Esophagus (tissue), 2 donors: Measurements from ENCODE around the gene PMM2. TPM values are rescaled to one million over a fixed set of nuclear protein-coding genes. Genes with fewer than 3 reads are reported as not detected.

Source experiments
- H3K27ac ChIP-seq, 2 donors: one replicate each; pipeline ENCODE4 v1.5.1; 2013; ENCODE audit warnings: low read depth in 2 of 2, mild to moderate bottlenecking in 2 of 2, inconsistent platforms in 1 of 2, low read length in 1 of 2, moderate library complexity in 1 of 2
- H3K27me3 ChIP-seq, 2 donors: one replicate each; pipeline ENCODE4 v1.6.1; 2013; ENCODE audit warnings: low read length in 2 of 2, control low read depth in 1 of 2, mild to moderate bottlenecking in 1 of 2; ENCODE audit not compliant: insufficient read depth in 2 of 2, control insufficient read depth in 1 of 2
- H3K36me3 ChIP-seq, 2 donors: one replicate each; pipeline ENCODE4 v1.6.1; 2013; ENCODE audit warnings: low read length in 1 of 2; ENCODE audit not compliant: control insufficient read depth in 2 of 2, insufficient read depth in 2 of 2
- H3K4me1 ChIP-seq, 2 donors: one replicate each; pipeline ENCODE4 v1.6.1; 2013; ENCODE audit warnings: low read length in 1 of 2; ENCODE audit not compliant: control insufficient read depth in 2 of 2, insufficient read depth in 2 of 2
- H3K4me3 ChIP-seq, 2 donors: one replicate each; pipeline ENCODE4 v1.5.1; 2013; ENCODE audit warnings: low read length in 2 of 2, mild to moderate bottlenecking in 2 of 2, low read depth in 1 of 2, moderate library complexity in 1 of 2
- H3K9me3 ChIP-seq, 2 donors: one replicate each; pipeline ENCODE4 v1.6.1; 2013; ENCODE audit warnings: mild to moderate bottlenecking in 2 of 2, low read depth in 1 of 2, low read length in 1 of 2, moderate library complexity in 1 of 2; ENCODE audit not compliant: control insufficient read depth in 2 of 2, insufficient read depth in 1 of 2
- WGBS, 2 donors: extraction: QIAGEN DNeasy Blood & Tissue Kit; methylation state at CpG; one replicate each; pipeline ENCODE4 v1.1.7; 2013; 5-methylcytosine and 5-hydroxymethylcytosine counted together
- polyA plus RNA-seq, 2 donors: library from polyadenylated mRNA; stranded (reverse); fragments of 200-250 nt; gene quantifications; one replicate each; pipeline ENCODE4 v1.2.3, GENCODE V29; 2013
- donor health status: healthy with polysubstance abuse.
- donor health status: Bipolar disorder and iron deficiency.

The PMM2 gene
- polyA plus RNA-seq, 2 donors, result 19.8 to 30.3 TPM

GRCh38 chr16:8862309-8863130, 64.9 kb downstream of the PMM2 start:
- Histone ChIP-seq H3K36me3 (peaks cover 0 to 33% of the 10 kb centered on the region in 2 donors), H3K9me3 (no peaks in the 10 kb centered on the region), H3K27me3 (no peaks in the 10 kb centered on the region), H3K4me3 (no peak overlapping the region), H3K27ac (peak overlapping the region in 1 of 2 donors; percentile 69), H3K4me1 (peaks cover 6 to 63% of the 10 kb centered on the region in 2 donors)
- WGBS, 2 donors, result 77 to 80% methylated on average over 14 of the region's 14 CpGs

GRCh38 chr16:8863594-8864424, 66.2 kb downstream of the PMM2 start:
- 54 to 66% methylated on average over 17 of the region's 17 CpGs for whole genome bisulfite sequencing, 2 donors
- H3K4me3 ChIP-seq, result no peak overlapping the region

GRCh38 chr16:8864480-8865110, 67.0 kb downstream of the PMM2 start:
- WGBS, 2 donors, result 36 to 37% methylated on average over 13 of the region's 13 CpGs
- peaks cover 6 to 52% of the 10 kb centered on the region in 2 donors for H3K4me1 ChIP-seq
- no peaks in the 10 kb centered on the region for H3K27me3 ChIP-seq
- peaks cover 0 to 19% of the 10 kb centered on the region in 2 donors for H3K36me3 ChIP-seq
- H3K9me3 ChIP-seq, result no peaks in the 10 kb centered on the region
- peak overlapping the region in 1 of 2 donors; percentile 45 for H3K27ac ChIP-seq
- no peak overlapping the region for H3K4me3 ChIP-seq

More at GRCh38 chr16:8863594-8864424, 66.2 kb downstream of the PMM2 start:
- peaks cover 6 to 55% of the 10 kb centered on the region in 2 donors for H3K4me1 ChIP-seq
- H3K27ac ChIP-seq, result peak overlapping the region; percentile 4 to 69
- H3K36me3 ChIP-seq, result peaks cover 0 to 23% of the 10 kb centered on the region in 2 donors
- H3K9me3 ChIP-seq, result no peaks in the 10 kb centered on the region
- H3K27me3 ChIP-seq, result no peaks in the 10 kb centered on the region

- Histone ChIP-seq H3K27ac (no peak overlapping the region), H3K4me3 (no peak overlapping the region), H3K36me3 (peaks cover 0 to 14% of the 10 kb centered on the region in 2 donors), H3K27me3 (no peaks in the 10 kb centered on the region), H3K9me3 (no peaks in the 10 kb centered on the region), H3K4me1 (peaks cover 6 to 53% of the 10 kb centered on the region in 2 donors)
- 89% methylated on average over 14 of the region's 14 CpGs for WGBS, 2 donors
Observed at GRCh38 chr16:8865145-8865882, 67.7 kb downstream of the PMM2 start.

- peak overlapping the region; percentile 94 to 99 for H3K27ac ChIP-seq
- peak overlapping the region; percentile 64 to 76 for H3K4me3 ChIP-seq
- H3K36me3 ChIP-seq, result peaks cover 0 to 14% of the 10 kb centered on the region in 2 donors
- no peaks in the 10 kb centered on the region for H3K9me3 ChIP-seq
- H3K27me3 ChIP-seq, result no peaks in the 10 kb centered on the region
- WGBS, 2 donors, result 30 to 31% methylated on average over 30 of the region's 30 CpGs
- H3K4me1 ChIP-seq, result peaks cover 6 to 53% of the 10 kb centered on the region in 2 donors
Observed at GRCh38 chr16:8866118-8866883, 68.7 kb downstream of the PMM2 start.

- peak overlapping the region; percentile 94 to 99 for H3K27ac ChIP-seq
- H3K27me3 ChIP-seq, result no peaks in the 10 kb centered on the region
- WGBS, 2 donors, result 14 to 24% methylated on average over 15 to 16 of the region's 16 CpGs
- H3K4me3 ChIP-seq, result peak overlapping the region; percentile 64 to 76
- H3K4me1 ChIP-seq, result peaks cover 6 to 49% of the 10 kb centered on the region in 2 donors
- H3K36me3 ChIP-seq, result peaks cover 0 to 14% of the 10 kb centered on the region in 2 donors
- no peaks in the 10 kb centered on the region for H3K9me3 ChIP-seq
Observed at GRCh38 chr16:8866884-8867215, 69.2 kb downstream of the PMM2 start.

- H3K27ac ChIP-seq, result peak overlapping the region; percentile 94 to 99
- peak overlapping the region; percentile 64 to 76 for H3K4me3 ChIP-seq
- 1 to 2% methylated on average over 35 of the region's 35 CpGs for WGBS, 2 donors
- H3K27me3 ChIP-seq, result no peaks in the 10 kb centered on the region
- H3K4me1 ChIP-seq, result peaks cover 6 to 52% of the 10 kb centered on the region in 2 donors
- H3K36me3 ChIP-seq, result peaks cover 0 to 14% of the 10 kb centered on the region in 2 donors
- no peaks in the 10 kb centered on the region for H3K9me3 ChIP-seq
Observed at GRCh38 chr16:8867216-8867931, 69.7 kb downstream of the PMM2 start.

GRCh38 chr16:8867932-8868415, 70.3 kb downstream of the PMM2 start:
- Histone ChIP-seq H3K9me3 (no peaks in the 10 kb centered on the region), H3K4me1 (peaks cover 6 to 47% of the 10 kb centered on the region in 2 donors), H3K4me3 (peak overlapping the region; percentile 64 to 76), H3K36me3 (peaks cover 0 to 10% of the 10 kb centered on the region in 2 donors), H3K27ac (peak overlapping the region; percentile 94 to 99), H3K27me3 (no peaks in the 10 kb centered on the region)
- 0 to 1% methylated on average over 14 to 16 of the region's 16 CpGs for WGBS, 2 donors
